Lower leg skin (tissue), 4 donors: ENCODE data around the gene ITGB1BP1. TPM values are rescaled to one million over a fixed set of nuclear protein-coding genes. Genes with fewer than 3 reads are reported as not detected.
A peak's percentile ranks its signal among the peaks of the same experiment; 100 is the strongest.

Experiments
- DNase-seq, 2 donors: peaks; one replicate each; pipeline ENCODE4 v3.0.0-alpha.2; 2019; ENCODE audit warnings: low spot score in 2 of 2
- H3K4me3 ChIP-seq: fragments of 200-600 bp; sonication (generic); 2 replicates; pipeline ENCODE4 v1.5.1; 2017; ENCODE audit warnings: mild to moderate bottlenecking, low read depth; ENCODE audit not compliant: poor library complexity, severe bottlenecking
- CTCF ChIP-seq, 3 donors: fragments of 450-650 bp; IDR thresholded peaks; one replicate each; pipeline ENCODE4 v1.5.1; 2016; ENCODE audit warnings: antibody characterized with exemption in 3 of 3, mild to moderate bottlenecking in 3 of 3, moderate library complexity in 2 of 3
- POLR2A ChIP-seq, 2 donors: fragments of 450-650 bp; IDR thresholded peaks; one replicate each; pipeline ENCODE4 v1.6.1; 2016 to 2017; ENCODE audit warnings: antibody characterized with exemption in 2 of 2, mild to moderate bottlenecking in 1 of 2, moderate library complexity in 1 of 2
- WGBS, 2 donors: methylation state at CpG; one replicate each; pipeline ENCODE4 v1.1.5; 2018; 5-methylcytosine and 5-hydroxymethylcytosine counted together
- intact Hi-C: fragments of 100-400 bp; cut with DNase I; formaldehyde crosslinking; loops from one replicate; pipeline ENCODE4 v1.15.0; 2023; ENCODE audit warnings: low total_unique reads
- total RNA-seq, 4 donors: library from RNA; depleted of rRNA; stranded (reverse); fragments of >200 nt; gene quantifications; one replicate each; pipeline ENCODE4 v1.1.0, GENCODE V29; 2016

Gene ITGB1BP1
- total RNA-seq, 4 donors from 2014 or later: 22.4 to 30.1 (median 26.5) TPM

- intact Hi-C loops: no loop called here
- DNase-seq: no peak
- TF ChIP-seq POLR2A (IDR thresholded peaks at IDR 0.05): no peak
- TF ChIP-seq CTCF (IDR thresholded peaks at IDR 0.05): no peak
- WGBS, 2 donors: 59 to 66% methylated on average over 11 of the region's 11 CpGs
- H3K4me3 ChIP-seq: peak overlapping the region; percentile 89
These were observed 1.3 kb upstream of the ITGB1BP1 start for GRCh38 chr2:9424447-9425164.

GRCh38 chr2:9423922-9424272 lies 569 bp upstream of the ITGB1BP1 start:
- 1% methylated on average over 16 to 21 of the region's 21 CpGs for WGBS, 2 donors
- peak overlapping the region; percentile 89 for H3K4me3 ChIP-seq
- intact Hi-C loops: no loop called here
- DNase-seq: no peak
- TF ChIP-seq CTCF (IDR thresholded peaks at IDR 0.05): no peak

GRCh38 chr2:9422321-9423099 lies 818 bp downstream of the ITGB1BP1 start:
- DNase-seq: peak; percentile 47 to 90
- 1 to 4% methylated on average over 33 to 36 of the region's 42 CpGs for WGBS, 2 donors
- H3K4me3 ChIP-seq: peak overlapping the region; percentile 89
- intact Hi-C loops: no loop called here
- TF ChIP-seq POLR2A (IDR thresholded peaks at IDR 0.05) (no peak), CTCF (IDR thresholded peaks at IDR 0.05) (no peak)

GRCh38 chr2:9420495-9420894 lies 2.8 kb downstream of the ITGB1BP1 start:
- no peak for TF ChIP-seq CTCF (IDR thresholded peaks at IDR 0.05)
- TF ChIP-seq POLR2A (IDR thresholded peaks at IDR 0.05): no peak
- no peak for DNase-seq
- 78 to 82% methylated on average over 10 of the region's 10 CpGs for WGBS, 2 donors
- intact Hi-C loops: no loop called here
- no peak overlapping the region for H3K4me3 ChIP-seq

- intact Hi-C loops: no loop called here
- 87 to 91% methylated on average over 3 of the region's 3 CpGs for WGBS, 2 donors
- no peak overlapping the region for H3K4me3 ChIP-seq
- DNase-seq: no peak
- no peak for TF ChIP-seq POLR2A (IDR thresholded peaks at IDR 0.05)
- no peak for TF ChIP-seq CTCF (IDR thresholded peaks at IDR 0.05)
These were observed 3.8 kb downstream of the ITGB1BP1 start for GRCh38 chr2:9419541-9419940.
